ENCODE data around the gene SLC6A5.

DNA sequence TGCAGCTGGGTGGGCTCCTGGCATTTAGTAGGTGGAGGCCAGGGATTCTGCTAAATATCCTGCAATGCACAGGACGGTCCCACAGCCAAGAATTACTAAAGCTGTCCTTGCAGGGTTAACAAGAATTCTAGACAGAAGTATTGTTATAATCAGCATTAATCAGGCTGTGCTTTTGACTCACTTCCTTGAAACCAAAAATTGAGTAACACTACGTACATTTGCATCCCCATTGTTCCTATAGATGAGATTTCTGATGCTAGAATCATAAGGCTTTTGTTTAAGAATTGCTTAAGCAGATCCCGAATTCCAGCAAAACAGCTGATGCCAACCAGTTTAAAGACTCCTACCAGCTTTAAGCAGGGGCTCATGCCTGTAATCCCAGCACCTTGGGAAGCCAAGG, 11.4 kb downstream of the SLC6A5 start:
- TF ChIP-seq, protein P1, sequence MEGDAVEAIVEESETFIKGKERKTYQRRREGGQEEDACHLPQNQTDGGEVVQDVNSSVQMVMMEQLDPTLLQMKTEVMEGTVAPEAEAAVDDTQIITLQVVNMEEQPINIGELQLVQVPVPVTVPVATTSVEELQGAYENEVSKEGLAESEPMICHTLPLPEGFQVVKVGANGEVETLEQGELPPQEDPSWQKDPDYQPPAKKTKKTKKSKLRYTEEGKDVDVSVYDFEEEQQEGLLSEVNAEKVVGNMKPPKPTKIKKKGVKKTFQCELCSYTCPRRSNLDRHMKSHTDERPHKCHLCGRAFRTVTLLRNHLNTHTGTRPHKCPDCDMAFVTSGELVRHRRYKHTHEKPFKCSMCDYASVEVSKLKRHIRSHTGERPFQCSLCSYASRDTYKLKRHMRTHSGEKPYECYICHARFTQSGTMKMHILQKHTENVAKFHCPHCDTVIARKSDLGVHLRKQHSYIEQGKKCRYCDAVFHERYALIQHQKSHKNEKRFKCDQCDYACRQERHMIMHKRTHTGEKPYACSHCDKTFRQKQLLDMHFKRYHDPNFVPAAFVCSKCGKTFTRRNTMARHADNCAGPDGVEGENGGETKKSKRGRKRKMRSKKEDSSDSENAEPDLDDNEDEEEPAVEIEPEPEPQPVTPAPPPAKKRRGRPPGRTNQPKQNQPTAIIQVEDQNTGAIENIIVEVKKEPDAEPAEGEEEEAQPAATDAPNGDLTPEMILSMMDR (IDR thresholded peaks at IDR 0.05; ENCODE audit: low read length) = no peak
- no peak for TF ChIP-seq EZH2 (optimal IDR thresholded peaks at IDR 0.05; ENCODE audit: low read depth, low read length)
